ENCODE measurements around the gene ROCK2. TPM values are rescaled to one million over a fixed set of nuclear protein-coding genes. Genes with fewer than 3 reads are reported as not detected.

The ROCK2 gene
- total and polyA plus RNA-seq, 10 donors: 4.0 to 89.6 (median 65.8) TPM

GRCh38 chr2:11373096-11373495 is 28.7 kb upstream of the ROCK2 start:
- no peak for DNase-seq

GRCh38 chr2:11371092-11371937 is 26.9 kb upstream of the ROCK2 start:
- Histone ChIP-seq H3K27ac (no peak overlapping the region), H3K9me3 (no peaks in the 10 kb centered on the region), H3K4me3 (no peak overlapping the region), H3K4me1 (peaks cover 4 to 54% (median 19%) of the 10 kb centered on the region in 6 donors), H3K27me3 (replicated peaks in 1 of 7) (no peaks in the 10 kb centered on the region), H3K36me3 (no peaks in the 10 kb centered on the region)
- no peak for TF ChIP-seq POLR2AphosphoS5 (IDR thresholded peaks at IDR 0.05)
- no peak for TF ChIP-seq CTCF (IDR thresholded peaks at IDR 0.05 in 8 of 11, conservative IDR thresholded peaks at IDR 0.05 in 3 of 11)
- no peak for TF ChIP-seq POLR2A (IDR thresholded peaks at IDR 0.05)
- no peak for DNase-seq
- 89 to 95% (median 92%) methylated on average over 15 to 17 of the region's 17 CpGs for WGBS, 5 donors
- intact Hi-C loops (cut with DNase I; ENCODE audit: low total_unique reads): no loop called here

More at GRCh38 chr2:11373096-11373495, 28.7 kb upstream of the ROCK2 start:
- Histone ChIP-seq H3K4me1 (peaks cover 5 to 55% (median 23%) of the 10 kb centered on the region in 6 donors), H3K9me3 (no peaks in the 10 kb centered on the region), H3K27ac (peak overlapping the region in 4 of 8 donors; percentile 65 to 83 (median 76)), H3K36me3 (no peaks in the 10 kb centered on the region), H3K27me3 (replicated peaks in 1 of 7) (no peaks in the 10 kb centered on the region), H3K4me3 (no peak overlapping the region)
- no peak for TF ChIP-seq POLR2A (IDR thresholded peaks at IDR 0.05)
- TF ChIP-seq POLR2AphosphoS5 (IDR thresholded peaks at IDR 0.05): no peak
- no peak for TF ChIP-seq CTCF (IDR thresholded peaks at IDR 0.05 in 8 of 11, conservative IDR thresholded peaks at IDR 0.05 in 3 of 11)
- WGBS, 5 donors: 71 to 87% (median 76%) methylated on average over 4 of the region's 4 CpGs
- intact Hi-C loops (cut with DNase I; ENCODE audit: low total_unique reads): no loop called here

- intact Hi-C loops (cut with DNase I; ENCODE audit: low total_unique reads): no loop called here
- no peak for DNase-seq
- H3K9me3 ChIP-seq: no peaks in the 10 kb centered on the region
- H3K4me1 ChIP-seq: peaks cover 4 to 56% (median 24%) of the 10 kb centered on the region in 6 donors
- no peak overlapping the region for H3K27ac ChIP-seq
- H3K4me3 ChIP-seq: no peak overlapping the region
- TF ChIP-seq CTCF (IDR thresholded peaks at IDR 0.05 in 8 of 11, conservative IDR thresholded peaks at IDR 0.05 in 3 of 11) (no peak), POLR2A (IDR thresholded peaks at IDR 0.05) (no peak), POLR2AphosphoS5 (IDR thresholded peaks at IDR 0.05) (no peak)
- no peaks in the 10 kb centered on the region for H3K36me3 ChIP-seq
- WGBS, 5 donors: 84 to 94% (median 90%) methylated on average over 10 of the region's 10 CpGs
- no peaks in the 10 kb centered on the region for H3K27me3 ChIP-seq (replicated peaks in 1 of 7)
Measured at GRCh38 chr2:11370377-11371091, 26.1 kb upstream of the ROCK2 start.
